Type B pancreatic cell (in vitro differentiated cells): Measurements from ENCODE around the gene DAPK1. TPM values are rescaled to one million over a fixed set of nuclear protein-coding genes. Genes with fewer than 3 reads are reported as not detected.

Source experiments
- DNase-seq: peaks from one replicate; pipeline ENCODE4 v3.0.0; 2021; ENCODE audit warnings: mixed read lengths; ENCODE audit not compliant: unreplicated experiment; ENCODE audit errors: extremely low spot score
- H3K27ac Mint-ChIP-seq: 2 replicates; pipeline ENCODE4 v1.8.0; 2021; ENCODE audit warnings: mild to moderate bottlenecking, mixed read lengths
- H3K27me3 Mint-ChIP-seq: 2 replicates; pipeline ENCODE4 v1.8.0; 2021; ENCODE audit warnings: mixed read lengths
- H3K36me3 Mint-ChIP-seq: 2 replicates; pipeline ENCODE4 v1.8.0; 2021; ENCODE audit warnings: mixed read lengths
- H3K4me1 Mint-ChIP-seq: one replicate; pipeline ENCODE4 v1.8.0; 2021; ENCODE audit warnings: mixed read lengths; ENCODE audit not compliant: unreplicated experiment
- H3K4me3 Mint-ChIP-seq: 2 replicates; pipeline ENCODE4 v1.8.0; 2021; ENCODE audit warnings: mild to moderate bottlenecking, mixed read lengths
- H3K9me3 Mint-ChIP-seq: 2 replicates; pipeline ENCODE4 v1.8.0; 2021; ENCODE audit warnings: mixed read lengths
- CTCF ChIP-seq: fragments of 200-600 bp; sonication (generic); conservative IDR thresholded peaks from 2 replicates; pipeline ENCODE4 v1.5.0; 2021; ENCODE audit warnings: antibody characterized with exemption, mild to moderate bottlenecking
- total RNA-seq: library from RNA; stranded (reverse); gene quantifications from 2 replicates; pipeline ENCODE4 v1.2.1, GENCODE V29; 2021; ENCODE audit warnings: low replicate concordance

The DAPK1 gene
- total RNA-seq, 1 donor from 2014 or later = 160 TPM

DNA sequence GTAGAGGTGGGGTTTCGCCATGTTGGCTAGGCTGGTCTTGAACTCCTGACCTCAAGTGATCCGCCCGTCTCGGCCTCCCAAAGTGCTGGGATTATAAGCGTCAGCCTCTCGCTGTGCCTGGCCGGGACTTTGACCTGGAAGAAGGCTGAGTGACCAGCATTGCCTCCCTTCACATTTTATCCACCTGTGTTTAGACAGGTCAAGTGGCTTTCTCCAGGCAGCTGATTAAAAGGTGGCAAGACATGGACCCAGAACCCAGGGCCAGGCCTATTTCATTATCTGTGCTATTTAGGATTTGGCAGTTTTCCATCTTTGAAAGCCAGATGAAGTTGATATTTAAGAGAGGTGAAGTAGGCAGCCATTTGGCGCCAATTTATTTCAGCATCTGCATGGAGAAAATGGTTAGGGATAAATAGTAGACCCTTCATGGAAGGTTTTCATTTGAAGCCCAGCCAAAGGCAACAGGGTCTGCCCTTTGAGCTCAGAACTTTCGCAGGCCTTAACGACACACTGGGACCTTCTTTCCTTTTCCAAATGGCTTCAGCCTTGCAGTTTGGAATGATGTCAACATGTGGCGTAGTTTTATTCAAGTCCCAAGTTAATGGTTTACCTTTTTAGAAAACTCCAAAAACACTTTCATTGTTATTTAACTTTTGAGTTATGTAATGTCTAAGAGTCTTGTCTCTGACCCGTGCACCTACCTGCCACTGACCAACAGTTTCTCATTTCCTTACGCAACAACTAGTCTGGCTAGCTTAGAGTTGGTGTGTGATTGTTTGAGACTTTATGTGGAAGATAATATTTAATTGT lies 8.4 kb downstream of the DAPK1 start:
- no peak overlapping the region for H3K27ac Mint-ChIP-seq
- no peak for DNase-seq
- no peaks in the 10 kb centered on the region for H3K9me3 Mint-ChIP-seq
- no peak overlapping the region for H3K4me3 Mint-ChIP-seq
- no peak for TF ChIP-seq CTCF
- H3K36me3 Mint-ChIP-seq = peaks cover 63% of the 10 kb centered on the region
- H3K4me1 Mint-ChIP-seq = peaks cover 28% of the 10 kb centered on the region
- H3K27me3 Mint-ChIP-seq = no peaks in the 10 kb centered on the region

GRCh38 chr9:87507576-87507975 lies 9.9 kb downstream of the DAPK1 start:
- H3K4me1 Mint-ChIP-seq = peaks cover 19% of the 10 kb centered on the region
- H3K27ac Mint-ChIP-seq = no peak overlapping the region
- no peaks in the 10 kb centered on the region for H3K9me3 Mint-ChIP-seq
- peaks cover 63% of the 10 kb centered on the region for H3K36me3 Mint-ChIP-seq
- no peak for TF ChIP-seq CTCF
- DNase-seq = no peak
- H3K27me3 Mint-ChIP-seq = no peaks in the 10 kb centered on the region
- no peak overlapping the region for H3K4me3 Mint-ChIP-seq

DNA sequence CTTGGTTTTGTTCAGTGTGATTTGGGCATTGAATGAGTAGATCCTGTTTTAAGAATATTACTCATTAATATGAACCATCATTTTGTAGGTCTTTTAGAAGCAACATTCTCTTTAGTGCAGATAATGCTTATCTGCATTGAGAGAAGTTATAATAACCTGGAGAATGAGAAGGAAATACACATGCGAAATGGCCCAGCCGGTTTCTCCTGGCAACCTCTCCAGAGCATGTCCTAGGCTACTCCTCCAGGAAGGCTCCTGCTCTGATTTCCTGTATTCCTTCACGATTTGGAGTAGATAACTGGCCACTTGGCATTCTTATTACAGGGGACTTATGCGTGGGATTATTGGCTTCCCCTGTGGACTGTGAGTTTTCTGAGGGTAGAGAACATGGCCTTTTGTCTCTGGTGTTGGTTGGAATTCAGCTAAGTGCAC lies 12.6 kb downstream of the DAPK1 start:
- Mint-ChIP-seq H3K27me3 (no peaks in the 10 kb centered on the region), H3K27ac (peak overlapping the region; percentile 31), H3K4me3 (no peak overlapping the region), H3K36me3 (peaks cover 71% of the 10 kb centered on the region), H3K4me1 (peaks cover 28% of the 10 kb centered on the region), H3K9me3 (no peaks in the 10 kb centered on the region)
- no peak for TF ChIP-seq CTCF
- DNase-seq = no peak

DNA sequence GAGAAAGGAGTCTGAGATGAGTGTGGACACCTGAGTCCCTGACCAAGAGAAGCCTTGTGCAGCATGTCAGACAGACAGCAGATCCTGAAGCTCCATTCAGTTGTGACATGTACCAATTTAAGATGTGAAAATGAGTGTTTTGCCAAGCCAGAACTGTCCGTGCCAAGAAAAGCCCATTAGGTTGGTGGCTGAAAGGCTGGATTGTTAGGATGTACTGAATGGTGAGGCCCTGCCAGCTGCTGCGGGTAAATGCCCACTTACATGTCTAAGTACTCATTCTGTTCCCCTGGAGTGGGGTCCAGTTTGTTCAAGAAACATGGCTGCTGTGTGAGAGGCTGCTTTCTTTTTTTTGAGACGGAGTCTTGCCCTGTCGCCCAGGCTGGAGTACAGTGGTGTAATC lies 14.6 kb downstream of the DAPK1 start:
- Mint-ChIP-seq H3K27me3 (no peaks in the 10 kb centered on the region), H3K27ac (no peak overlapping the region), H3K4me3 (no peak overlapping the region), H3K36me3 (peaks cover 71% of the 10 kb centered on the region), H3K9me3 (peaks cover 2% of the 10 kb centered on the region), H3K4me1 (peaks cover 42% of the 10 kb centered on the region)
- DNase-seq = no peak
- no peak for TF ChIP-seq CTCF

- Mint-ChIP-seq H3K4me1 (peaks cover 42% of the 10 kb centered on the region), H3K9me3 (peaks cover 4% of the 10 kb centered on the region), H3K27ac (no peak overlapping the region), H3K36me3 (peaks cover 72% of the 10 kb centered on the region), H3K4me3 (no peak overlapping the region), H3K27me3 (no peaks in the 10 kb centered on the region)
- DNase-seq = no peak
- no peak for TF ChIP-seq CTCF
Observed at GRCh38 chr9:87513161-87513560, 15.5 kb downstream of the DAPK1 start.
